Activated T-cell treated with anti-CD3 and anti-CD28 coated beads, Interleukin-2, amount 50 U/mL, for 72 hours (primary cell): ENCODE data around the gene AK1. TPM values are rescaled to one million over a fixed set of nuclear protein-coding genes. Genes with fewer than 3 reads are reported as not detected.
A peak's percentile ranks its signal among the peaks of the same experiment; 100 is the strongest.

Experiments used
- ATAC-seq, 2 donors: fragments of 150-1000 bp; cut with Tn5 transposase; replicated peaks in 1 of 2; 2 replicates each; pipeline ENCODE4 v1.10.0; 2021; ENCODE audit warnings: moderate library complexity in 2 of 2, mild to moderate bottlenecking in 1 of 2
- DNase-seq, 2 donors: peaks; one replicate each; pipeline ENCODE4 v3.0.0; 2021 to 2022; ENCODE audit warnings: mixed read lengths in 1 of 2
- H3K27ac Mint-ChIP-seq: one replicate; pipeline ENCODE4 v1.8.0; 2022; ENCODE audit warnings: mild to moderate bottlenecking, moderate library complexity, mixed read lengths
- H3K27me3 Mint-ChIP-seq: one replicate; pipeline ENCODE4 v1.8.0; 2022; ENCODE audit warnings: low read depth, mixed read lengths
- H3K36me3 Mint-ChIP-seq, 2 donors: one replicate each; pipeline ENCODE4 v1.8.0; 2022; ENCODE audit warnings: mixed read lengths in 2 of 2, mild to moderate bottlenecking in 1 of 2; ENCODE audit not compliant: insufficient read depth in 2 of 2
- H3K4me1 Mint-ChIP-seq: one replicate; pipeline ENCODE4 v1.8.0; 2022; ENCODE audit warnings: low read depth, mixed read lengths
- H3K4me3 Mint-ChIP-seq, 2 donors: one replicate each; pipeline ENCODE4 v1.8.0; 2022; ENCODE audit warnings: mild to moderate bottlenecking in 2 of 2, mixed read lengths in 2 of 2, moderate library complexity in 2 of 2
- H3K9me3 Mint-ChIP-seq, 2 donors: one replicate each; pipeline ENCODE4 v1.8.0; 2022; ENCODE audit warnings: mixed read lengths in 2 of 2
- total RNA-seq, 2 donors: library from RNA; stranded (reverse); gene quantifications; one replicate each; pipeline ENCODE4 v1.2.3, GENCODE V29; 2022

The AK1 gene
- total RNA-seq, 2 donors from 2014 or later, result 37.7 to 41.9 TPM

- DNase-seq (no peak), ATAC-seq (peak in 1 of 2 donors; percentile 11)
- H3K36me3 Mint-ChIP-seq, result peaks cover 3 to 4% of the 10 kb centered on the region in 2 donors
- no peaks in the 10 kb centered on the region for H3K9me3 Mint-ChIP-seq
- no peaks in the 10 kb centered on the region for H3K27me3 Mint-ChIP-seq
- H3K4me1 Mint-ChIP-seq, result no peaks in the 10 kb centered on the region
- H3K27ac Mint-ChIP-seq, result no peak overlapping the region
- H3K4me3 Mint-ChIP-seq, result no peak overlapping the region
Measured at GRCh38 chr9:127817881-127818434, 59.5 kb downstream of the AK1 start.

DNA sequence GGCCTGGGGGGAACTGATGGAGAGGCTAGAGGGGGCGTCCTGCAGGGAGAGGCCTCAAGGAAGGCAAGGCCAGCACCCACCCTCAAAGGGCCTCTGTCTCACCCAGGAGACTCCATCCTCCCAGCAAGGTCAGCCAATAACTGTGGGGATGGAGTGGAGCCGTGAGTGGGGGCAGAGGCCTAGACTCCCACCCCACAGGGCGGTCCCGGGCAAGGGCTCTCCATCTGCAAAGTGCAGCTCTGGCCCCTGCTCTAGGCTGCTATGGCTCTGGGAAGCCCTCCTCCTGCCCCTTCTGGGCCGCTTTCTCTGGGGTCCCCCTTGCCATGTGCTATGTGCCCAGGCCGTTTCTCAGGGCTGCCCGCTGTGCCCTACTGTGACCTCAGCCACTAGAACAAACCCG, 60.7 kb downstream of the AK1 start:
- no peak for DNase-seq
- no peak overlapping the region for H3K4me3 Mint-ChIP-seq
- ATAC-seq, result no peak

More for the DNA sequence above, 60.7 kb downstream of the AK1 start:
- no peaks in the 10 kb centered on the region for H3K4me1 Mint-ChIP-seq
- H3K36me3 Mint-ChIP-seq, result peaks cover 2 to 4% of the 10 kb centered on the region in 2 donors
- no peaks in the 10 kb centered on the region for H3K9me3 Mint-ChIP-seq
- H3K27me3 Mint-ChIP-seq, result no peaks in the 10 kb centered on the region
- H3K27ac Mint-ChIP-seq, result no peak overlapping the region

Other genes with a start within 250 kb of the AK1 start
- gene CFAP157, start 170.7 kb downstream of the AK1 start, total RNA-seq, result not detected
- gene PTRH1, start 162.0 kb downstream of the AK1 start, total RNA-seq, result 1 to 10 TPM; 8.0 to 9.2 TPM
- 1 to 10 TPM in 1 of 2 donors, under 1 TPM in 1; 0.55 to 5.3 TPM for gene TTC16, start 161.6 kb downstream of the AK1 start, total RNA-seq
- 10 to 100 TPM; 12.5 to 16.4 TPM for gene TOR2A, start 142.4 kb downstream of the AK1 start, total RNA-seq
- 10 to 100 TPM; 59.5 to 65.8 TPM for gene SH2D3C, start 99.0 kb downstream of the AK1 start, total RNA-seq
- gene CDK9, start 91.6 kb downstream of the AK1 start, total RNA-seq, result 100 to 1,000 TPM in 1 of 2 donors, 10 to 100 TPM in 1; 99.4 to 105 TPM
- 10 to 100 TPM; 53.4 to 57.6 TPM for gene FPGS, start 74.8 kb downstream of the AK1 start, total RNA-seq
- gene ENG, start 23.0 kb downstream of the AK1 start, total RNA-seq, result 10 to 100 TPM; 11.1 to 14.4 TPM
- gene ST6GALNAC6, start 21.9 kb upstream of the AK1 start, total RNA-seq, result 10 to 100 TPM; 74.4 to 75.6 TPM
- 10 to 100 TPM; 28.1 to 30.5 TPM for gene ST6GALNAC4, start 39.4 kb upstream of the AK1 start, total RNA-seq
- 1 to 10 TPM; 4.4 to 6.4 TPM for gene PIP5KL1, start 53.1 kb upstream of the AK1 start, total RNA-seq
- 10 to 100 TPM; 44.2 to 51.1 TPM for gene DPM2, start 60.2 kb upstream of the AK1 start, total RNA-seq
- gene EEIG1, start 103.3 kb upstream of the AK1 start, total RNA-seq, result 10 to 100 TPM; 59.2 to 75.1 TPM
- 10 to 100 TPM; 11.9 to 17.9 TPM for gene NAIF1, start 189.6 kb upstream of the AK1 start, total RNA-seq
- 10 to 100 TPM in 1 of 2 donors, 1 to 10 TPM in 1; 9.7 to 11.2 TPM for gene SLC25A25, start 190.6 kb upstream of the AK1 start, total RNA-seq